Omental fat pad (tissue), 4 donors: ENCODE results near the gene TTLL6. TPM values are rescaled to one million over a fixed set of nuclear protein-coding genes. Genes with fewer than 3 reads are reported as not detected.

ENCODE experiments used
- ATAC-seq: fragments of 150-250 bp; one replicate; pipeline ENCODE4 v1.9.1; 2016; ENCODE audit warnings: mild to moderate bottlenecking, moderate library complexity; ENCODE audit not compliant: low FRiP score
- DNase-seq: peaks from one replicate; pipeline ENCODE4 v3.0.0-alpha.2; 2019; ENCODE audit warnings: low spot score
- total RNA-seq, 4 donors: library from RNA; depleted of rRNA; stranded (reverse); fragments of >200 nt; gene quantifications; one replicate each; pipeline ENCODE4 v1.1.0, GENCODE V29; 2016
- TF ChIP-seq, protein P1 (sequence below), 3 donors: fragments of 450-650 bp; IDR thresholded peaks; one replicate each; pipeline ENCODE4 v1.5.1; 2016 to 2017; ENCODE audit warnings: antibody characterized with exemption in 3 of 3, mild to moderate bottlenecking in 3 of 3, moderate library complexity in 2 of 3

The TTLL6 gene
- total RNA-seq, 4 donors from 2014 or later, result 1.9 TPM; not detected in 3

GRCh38 chr17:48776602-48777001, 40.4 kb downstream of the TTLL6 start:
- TF ChIP-seq, protein P1, sequence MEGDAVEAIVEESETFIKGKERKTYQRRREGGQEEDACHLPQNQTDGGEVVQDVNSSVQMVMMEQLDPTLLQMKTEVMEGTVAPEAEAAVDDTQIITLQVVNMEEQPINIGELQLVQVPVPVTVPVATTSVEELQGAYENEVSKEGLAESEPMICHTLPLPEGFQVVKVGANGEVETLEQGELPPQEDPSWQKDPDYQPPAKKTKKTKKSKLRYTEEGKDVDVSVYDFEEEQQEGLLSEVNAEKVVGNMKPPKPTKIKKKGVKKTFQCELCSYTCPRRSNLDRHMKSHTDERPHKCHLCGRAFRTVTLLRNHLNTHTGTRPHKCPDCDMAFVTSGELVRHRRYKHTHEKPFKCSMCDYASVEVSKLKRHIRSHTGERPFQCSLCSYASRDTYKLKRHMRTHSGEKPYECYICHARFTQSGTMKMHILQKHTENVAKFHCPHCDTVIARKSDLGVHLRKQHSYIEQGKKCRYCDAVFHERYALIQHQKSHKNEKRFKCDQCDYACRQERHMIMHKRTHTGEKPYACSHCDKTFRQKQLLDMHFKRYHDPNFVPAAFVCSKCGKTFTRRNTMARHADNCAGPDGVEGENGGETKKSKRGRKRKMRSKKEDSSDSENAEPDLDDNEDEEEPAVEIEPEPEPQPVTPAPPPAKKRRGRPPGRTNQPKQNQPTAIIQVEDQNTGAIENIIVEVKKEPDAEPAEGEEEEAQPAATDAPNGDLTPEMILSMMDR (IDR thresholded peaks at IDR 0.05), result no peak
- no peak for ATAC-seq

DNA sequence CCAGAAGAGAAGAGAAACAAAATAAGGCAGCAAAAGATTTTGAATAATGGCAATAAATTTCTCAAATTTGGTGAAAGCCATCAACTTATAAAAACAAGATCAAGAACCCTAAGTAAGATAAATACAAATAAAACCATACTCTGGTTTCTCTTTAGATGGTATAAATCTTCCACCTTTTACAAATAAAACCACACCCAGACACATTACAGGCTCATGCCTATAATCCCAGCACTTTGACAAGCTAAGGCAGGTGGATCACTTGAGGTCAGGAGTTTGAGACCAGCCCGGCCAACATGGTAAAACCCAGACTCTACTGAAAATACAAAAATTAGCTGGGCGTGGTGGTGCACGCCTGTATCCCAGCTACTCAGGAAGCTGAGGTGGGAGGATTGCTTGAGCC, 43.8 kb downstream of the TTLL6 start:
- DNase-seq (no peak), ATAC-seq (no peak)
- TF ChIP-seq, protein P1 (IDR thresholded peaks at IDR 0.05), result no peak

More at GRCh38 chr17:48776602-48777001, 40.4 kb downstream of the TTLL6 start:
- DNase-seq, result no peak

GRCh38 chr17:48770954-48771353, 46.1 kb downstream of the TTLL6 start:
- ATAC-seq, result no peak
- TF ChIP-seq, protein P1 (IDR thresholded peaks at IDR 0.05), result no peak
- DNase-seq, result no peak

DNA sequence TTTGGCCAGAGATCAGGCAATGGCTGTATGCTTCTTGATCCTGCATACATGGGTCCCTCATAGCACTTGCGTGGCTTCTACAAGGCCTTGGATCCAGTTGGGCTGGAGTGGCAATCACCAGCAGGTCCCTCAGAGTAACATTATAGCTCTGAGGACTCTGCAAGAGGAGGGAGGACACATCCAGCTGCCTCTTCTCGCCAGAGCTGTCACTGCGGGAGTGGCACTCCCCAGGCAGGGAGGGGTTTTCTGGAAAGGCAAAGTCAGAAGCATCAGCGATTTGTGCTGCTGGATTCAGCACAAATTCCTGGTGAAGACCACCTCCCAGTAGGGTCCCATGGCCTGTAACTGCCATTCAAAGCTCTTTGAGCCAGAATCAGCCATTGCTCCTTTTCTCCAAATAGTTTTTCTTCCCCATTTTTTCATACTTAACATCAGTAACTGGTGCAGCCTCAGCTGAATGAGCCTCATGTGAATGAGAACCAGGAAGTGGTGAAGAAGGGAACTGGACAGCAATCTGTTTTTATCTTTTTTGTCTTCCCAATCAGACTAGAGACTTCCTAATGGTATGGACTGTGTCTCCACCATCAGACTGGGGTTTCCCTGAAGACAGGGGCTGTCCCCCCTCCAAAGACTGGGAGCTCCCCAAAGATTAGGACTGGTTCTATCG, 47.9 kb downstream of the TTLL6 start:
- DNase-seq (no peak), ATAC-seq (no peak)

GRCh38 chr17:48767263-48767774, 49.7 kb downstream of the TTLL6 start:
- TF ChIP-seq, protein P1 (IDR thresholded peaks at IDR 0.05), result no peak
- ATAC-seq (no peak), DNase-seq (no peak)

More for the DNA sequence above, 47.9 kb downstream of the TTLL6 start:
- TF ChIP-seq, protein P1 (IDR thresholded peaks at IDR 0.05), result no peak

DNA sequence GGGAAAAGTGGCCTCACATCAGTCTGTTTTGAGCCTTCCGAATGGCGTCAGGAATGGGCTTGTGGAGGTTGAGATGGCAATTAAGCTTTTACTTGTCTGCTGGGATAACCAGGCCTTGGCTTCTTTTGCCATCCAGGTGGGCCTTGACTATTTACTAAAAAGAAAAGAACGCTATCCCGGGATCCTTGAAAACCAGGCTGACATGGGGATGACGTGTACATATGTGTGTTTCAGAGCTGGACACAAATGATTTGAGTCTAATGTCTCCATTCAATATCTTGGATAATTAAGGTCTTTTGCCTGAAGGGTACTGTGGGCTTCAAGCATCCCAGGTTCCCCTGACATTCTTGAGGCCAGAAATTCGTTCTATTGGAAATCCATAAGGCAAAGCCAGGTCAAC, 55.9 kb downstream of the TTLL6 start:
- no peak for ATAC-seq
- DNase-seq, result no peak
- TF ChIP-seq, protein P1 (IDR thresholded peaks at IDR 0.05), result no peak

DNA sequence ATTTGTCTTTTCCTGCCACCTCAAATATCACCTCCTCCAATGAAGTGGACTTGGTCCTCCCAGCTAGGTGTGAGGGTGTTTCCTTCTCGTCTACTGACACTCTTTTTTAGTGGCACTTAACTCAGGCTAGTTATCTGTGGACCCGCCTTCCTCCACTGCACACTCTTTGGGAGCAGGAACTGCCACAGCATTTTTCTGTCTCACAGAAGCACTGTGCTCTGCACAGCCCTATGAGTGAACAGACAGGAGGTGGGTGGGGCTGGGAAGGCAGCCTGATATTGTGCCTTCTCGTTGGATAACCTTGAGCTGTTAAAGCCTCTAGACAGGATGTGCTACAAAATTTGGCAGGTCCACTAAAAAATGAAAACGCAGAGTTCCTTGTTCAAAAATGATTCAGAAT, 56.6 kb downstream of the TTLL6 start:
- DNase-seq (no peak), ATAC-seq (no peak)
- TF ChIP-seq, protein P1 (IDR thresholded peaks at IDR 0.05), result no peak
